ENCODE measurements around the gene MAD2L2.

GRCh38 chr1:11729498-11730428 is 48.8 kb upstream of the MAD2L2 start:
- no peak for TF ChIP-seq POLR2A (IDR thresholded peaks at IDR 0.05; ENCODE audit: low read length)
- no peak for TF ChIP-seq MAX (IDR thresholded peaks at IDR 0.05)
- no peak for TF ChIP-seq NR3C1 (IDR thresholded peaks at IDR 0.05)
- TF ChIP-seq MAFK (IDR thresholded peaks at IDR 0.05; ENCODE audit: partially characterized antibody): no peak
- TF ChIP-seq CEBPB (IDR thresholded peaks at IDR 0.05): no peak
- no peak for TF ChIP-seq NFE2L2 (conservative IDR thresholded peaks at IDR 0.05; ENCODE audit: low read length)
- no peak for TF ChIP-seq REST (IDR thresholded peaks at IDR 0.05)
- TF ChIP-seq CTCF (IDR thresholded peaks at IDR 0.05): no peak
- TF ChIP-seq KDM5A (IDR thresholded peaks at IDR 0.05): no peak
- TF ChIP-seq SMC3 (IDR thresholded peaks at IDR 0.05): no peak
- TF ChIP-seq BHLHE40 (IDR thresholded peaks at IDR 0.05; ENCODE audit: low read depth, low read length): no peak
